Colonic mucosa (tissue), 4 donors: Measurements from ENCODE around the gene ABCA4. TPM values are rescaled to one million over a fixed set of nuclear protein-coding genes. Genes with fewer than 3 reads are reported as not detected.

Experiments
- DNase-seq: peaks from one replicate; pipeline ENCODE4 v3.0.0-alpha.2; 2020
- H3K27ac ChIP-seq: fragments of 200-600 bp; one replicate; pipeline ENCODE4 v1.8.0; 2021
- H3K27me3 ChIP-seq: fragments of 200-600 bp; one replicate; pipeline ENCODE4 v1.8.0; 2021
- H3K36me3 ChIP-seq: fragments of 200-600 bp; one replicate; pipeline ENCODE4 v1.8.0; 2021
- H3K4me1 ChIP-seq: fragments of 200-600 bp; one replicate; pipeline ENCODE4 v1.8.0; 2021; ENCODE audit warnings: mild to moderate bottlenecking
- H3K4me3 ChIP-seq: fragments of 200-600 bp; one replicate; pipeline ENCODE4 v1.8.0; 2021
- H3K9ac ChIP-seq, 2 donors: one replicate each; pipeline ENCODE4 v1.7.0; 2013; ENCODE audit warnings: control low read depth in 2 of 2, low read depth in 2 of 2, low read length in 2 of 2
- H3K9me3 ChIP-seq: fragments of 200-600 bp; one replicate; pipeline ENCODE4 v1.8.0; 2021
- intact Hi-C: fragments of 100-400 bp; cut with DNase I; formaldehyde crosslinking; loops from one replicate; pipeline ENCODE4 v1.14.1; 2022
- total RNA-seq, 2 donors: library from RNA; stranded (reverse); fragmentation: NEBNext Ultra II Directional in 1 of 2; extraction: Animal tissue kit (Norgen Biotek cat#: 25700) in 1 of 2; gene quantifications; one replicate each; pipeline ENCODE4 v1.2.1, GENCODE V29; 2021
- TF ChIP-seq, protein P1 (sequence below): fragments of 200-600 bp; IDR thresholded peaks from one replicate; pipeline ENCODE4 v1.8.0; 2022; ENCODE audit warnings: antibody characterized with exemption, mild to moderate bottlenecking
- donor health status: healthy.
- donor health status: DM: no; HTN: no; CAD: no.
- donor health status: DM: no; HTN: no; CAD: no.

ABCA4 gene
- total RNA-seq, 2 donors from 2014 or later = 0.02 to 0.27 TPM

DNA sequence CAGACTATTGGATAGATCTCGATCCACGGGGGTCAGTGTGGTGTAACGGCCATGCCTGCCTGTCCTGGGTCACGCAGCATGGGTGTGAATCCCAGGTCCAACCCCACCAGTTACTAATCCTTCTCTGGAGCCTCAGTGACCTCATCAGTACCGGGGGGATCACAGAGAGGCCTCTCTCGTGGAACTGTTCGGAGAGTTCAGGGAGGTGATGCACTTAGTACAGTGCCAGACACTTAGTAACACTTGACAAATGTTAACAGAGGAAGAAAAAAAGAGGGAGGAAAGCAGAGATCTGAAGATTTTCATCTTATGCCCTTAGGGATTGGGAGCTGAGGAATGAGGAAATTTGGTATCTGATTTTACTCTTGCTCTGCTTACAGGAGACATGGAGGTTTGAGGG, 2.9 kb downstream of the ABCA4 start:
- DNase-seq = no peak
- TF ChIP-seq, protein P1, sequence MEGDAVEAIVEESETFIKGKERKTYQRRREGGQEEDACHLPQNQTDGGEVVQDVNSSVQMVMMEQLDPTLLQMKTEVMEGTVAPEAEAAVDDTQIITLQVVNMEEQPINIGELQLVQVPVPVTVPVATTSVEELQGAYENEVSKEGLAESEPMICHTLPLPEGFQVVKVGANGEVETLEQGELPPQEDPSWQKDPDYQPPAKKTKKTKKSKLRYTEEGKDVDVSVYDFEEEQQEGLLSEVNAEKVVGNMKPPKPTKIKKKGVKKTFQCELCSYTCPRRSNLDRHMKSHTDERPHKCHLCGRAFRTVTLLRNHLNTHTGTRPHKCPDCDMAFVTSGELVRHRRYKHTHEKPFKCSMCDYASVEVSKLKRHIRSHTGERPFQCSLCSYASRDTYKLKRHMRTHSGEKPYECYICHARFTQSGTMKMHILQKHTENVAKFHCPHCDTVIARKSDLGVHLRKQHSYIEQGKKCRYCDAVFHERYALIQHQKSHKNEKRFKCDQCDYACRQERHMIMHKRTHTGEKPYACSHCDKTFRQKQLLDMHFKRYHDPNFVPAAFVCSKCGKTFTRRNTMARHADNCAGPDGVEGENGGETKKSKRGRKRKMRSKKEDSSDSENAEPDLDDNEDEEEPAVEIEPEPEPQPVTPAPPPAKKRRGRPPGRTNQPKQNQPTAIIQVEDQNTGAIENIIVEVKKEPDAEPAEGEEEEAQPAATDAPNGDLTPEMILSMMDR = no peak
- H3K36me3 ChIP-seq = no peaks in the 10 kb centered on the region
- no peaks in the 10 kb centered on the region for H3K9me3 ChIP-seq
- H3K4me1 ChIP-seq = no peaks in the 10 kb centered on the region
- H3K4me3 ChIP-seq = no peak overlapping the region
- H3K9ac ChIP-seq = no peak overlapping the region
- H3K27ac ChIP-seq = no peak overlapping the region
- intact Hi-C loops = no loop called here
- H3K27me3 ChIP-seq = no peaks in the 10 kb centered on the region

DNA sequence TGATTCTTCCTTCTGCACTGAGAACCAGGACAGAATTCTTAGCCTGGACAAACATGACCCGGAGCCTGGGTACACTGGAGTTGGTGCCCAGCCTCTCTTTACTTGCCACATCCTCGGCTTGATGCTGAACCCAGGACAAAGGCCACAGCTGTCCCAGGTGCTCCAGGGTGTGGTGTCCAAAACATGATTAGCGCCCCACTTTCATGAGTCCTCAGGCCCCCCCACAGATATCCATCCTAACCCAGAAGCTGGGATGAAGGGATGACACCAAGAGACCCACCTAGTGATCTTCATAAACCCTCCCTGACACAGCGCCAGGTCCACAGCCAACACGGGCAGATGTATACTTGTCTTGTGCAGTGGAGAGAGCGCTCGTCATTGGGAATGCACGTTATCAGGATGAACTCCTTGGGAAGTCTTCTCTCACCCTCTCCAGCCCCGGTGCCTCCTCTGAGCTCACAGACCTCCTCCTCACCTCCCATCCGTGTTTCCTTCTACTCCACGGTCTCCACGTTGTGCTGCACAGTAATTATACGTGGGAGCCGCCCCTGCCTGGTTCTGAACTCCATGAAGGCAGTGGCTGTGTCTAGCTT, 3.6 kb downstream of the ABCA4 start:
- no peak overlapping the region for H3K9ac ChIP-seq
- H3K4me1 ChIP-seq = no peaks in the 10 kb centered on the region
- DNase-seq = no peak
- TF ChIP-seq, protein P1 = no peak
- H3K27ac ChIP-seq = no peak overlapping the region
- no peaks in the 10 kb centered on the region for H3K36me3 ChIP-seq
- no peaks in the 10 kb centered on the region for H3K27me3 ChIP-seq
- no peak overlapping the region for H3K4me3 ChIP-seq
- intact Hi-C loops = no loop called here
- H3K9me3 ChIP-seq = no peaks in the 10 kb centered on the region

DNA sequence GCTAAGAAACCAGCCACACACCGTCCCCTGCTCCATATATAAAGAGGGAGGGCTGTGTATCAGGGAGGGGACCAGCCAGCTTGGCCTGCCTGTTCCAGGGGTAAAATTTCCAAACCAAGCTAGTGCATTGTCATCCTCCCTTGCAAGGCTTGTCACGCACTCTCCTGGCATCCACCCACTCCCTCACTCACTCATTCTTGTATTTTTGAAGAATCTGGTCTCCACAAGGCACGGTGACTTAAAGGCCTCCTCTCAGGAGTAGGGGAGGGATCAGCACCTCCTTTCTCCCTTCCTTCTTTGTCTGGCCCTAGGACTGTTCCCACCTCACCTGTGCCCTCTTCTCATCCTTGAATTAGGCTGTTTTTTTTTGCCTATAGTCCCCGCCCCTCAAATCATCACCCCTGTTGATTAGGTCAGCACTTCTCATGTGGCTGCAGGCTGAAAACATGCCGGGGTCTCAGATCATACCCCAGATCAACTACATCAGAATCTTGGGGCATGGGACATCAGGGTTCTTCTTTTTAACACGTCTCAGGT, 5.0 kb downstream of the ABCA4 start:
- no peaks in the 10 kb centered on the region for H3K9me3 ChIP-seq
- TF ChIP-seq, protein P1 = no peak
- intact Hi-C loops = no loop called here
- no peak overlapping the region for H3K27ac ChIP-seq
- H3K4me1 ChIP-seq = no peaks in the 10 kb centered on the region
- H3K27me3 ChIP-seq = no peaks in the 10 kb centered on the region
- H3K9ac ChIP-seq = no peak overlapping the region
- no peaks in the 10 kb centered on the region for H3K36me3 ChIP-seq
- no peak for DNase-seq
- no peak overlapping the region for H3K4me3 ChIP-seq

DNA sequence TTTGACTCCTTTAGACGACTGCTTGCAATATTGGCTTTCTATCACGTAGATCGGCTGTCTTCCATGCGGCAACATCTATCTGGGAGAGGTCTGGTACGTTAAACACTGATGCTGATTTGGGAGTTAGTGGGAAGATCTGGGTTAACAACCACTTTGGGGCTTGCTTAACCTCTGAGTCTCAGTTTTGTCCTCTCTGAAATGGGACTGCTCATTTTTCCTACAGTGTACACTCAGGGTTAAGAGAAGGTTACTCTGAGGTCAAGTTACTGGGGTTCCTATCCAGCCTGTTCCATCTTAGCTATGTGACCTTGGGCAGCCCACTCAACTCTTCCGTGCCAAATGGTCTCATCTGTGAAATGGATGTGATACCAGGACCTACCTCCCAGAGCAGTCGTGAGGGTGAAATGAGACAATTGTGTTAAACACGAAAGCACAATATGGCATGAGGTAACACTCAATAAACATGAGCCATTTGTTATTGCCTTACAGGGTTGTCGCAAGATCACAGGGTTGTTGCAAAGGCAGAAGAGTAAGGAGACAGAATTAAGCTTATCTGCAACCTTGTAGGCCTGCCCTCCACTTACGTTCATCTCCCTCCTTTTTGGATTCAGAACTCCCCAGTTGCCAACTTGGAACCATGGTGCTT, 5.6 kb downstream of the ABCA4 start:
- H3K9ac ChIP-seq = no peak overlapping the region
- H3K27me3 ChIP-seq = no peaks in the 10 kb centered on the region
- intact Hi-C loops = no loop called here
- DNase-seq = no peak
- no peak overlapping the region for H3K27ac ChIP-seq
- TF ChIP-seq, protein P1 = no peak
- H3K36me3 ChIP-seq = no peaks in the 10 kb centered on the region
- H3K4me3 ChIP-seq = no peak overlapping the region
- H3K4me1 ChIP-seq = no peaks in the 10 kb centered on the region
- H3K9me3 ChIP-seq = no peaks in the 10 kb centered on the region

DNA sequence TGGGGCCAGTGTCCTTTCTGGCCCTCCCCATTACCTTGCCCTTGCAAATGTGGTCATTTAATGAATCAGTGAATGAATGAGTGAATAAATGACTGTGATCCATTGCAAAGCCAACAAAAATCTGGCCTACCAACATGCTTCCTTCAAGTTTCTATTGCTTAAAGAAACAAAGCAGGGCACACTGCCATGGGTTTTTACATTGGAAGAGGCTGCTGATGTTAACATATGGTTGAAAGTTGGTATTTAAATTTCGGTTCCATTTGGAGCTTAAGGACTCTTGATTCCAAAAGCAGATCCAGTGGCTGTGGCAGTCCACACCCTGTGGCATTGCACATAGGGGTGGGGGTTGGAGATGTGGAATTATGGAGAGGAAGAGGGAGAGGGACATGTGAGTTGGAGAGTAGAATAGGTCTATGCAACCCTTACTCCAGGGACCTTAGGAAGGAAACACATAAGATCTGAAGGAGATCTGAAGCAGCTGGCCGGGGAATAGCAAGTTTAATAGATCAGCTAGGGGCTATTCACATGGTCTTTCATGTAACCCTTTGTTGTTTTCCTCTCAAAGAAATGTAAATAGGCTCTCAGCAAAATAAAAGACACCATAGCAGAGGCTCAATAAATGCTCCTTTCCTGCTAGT, 7.2 kb downstream of the ABCA4 start:
- no peak for DNase-seq
- Histone ChIP-seq H3K27me3 (no peaks in the 10 kb centered on the region), H3K27ac (no peak overlapping the region), H3K4me3 (no peak overlapping the region), H3K4me1 (no peaks in the 10 kb centered on the region), H3K9ac (no peak overlapping the region), H3K9me3 (no peaks in the 10 kb centered on the region), H3K36me3 (no peaks in the 10 kb centered on the region)
- TF ChIP-seq, protein P1 = no peak
- intact Hi-C loops = no loop called here
